Neural cell (in vitro differentiated cells): ENCODE measurements around the gene NKAIN2. TPM values are rescaled to one million over a fixed set of nuclear protein-coding genes. Genes with fewer than 3 reads are reported as not detected.
A peak's percentile ranks its signal among the peaks of the same experiment; 100 is the strongest.

ENCODE experiments used
- H2AFZ ChIP-seq: fragments of 200-600, 300-800 bp; sonication (generic), shearing (Covaris generic); 2 replicates; pipeline ENCODE4 v1.6.0; 2014; ENCODE audit warnings: low read depth, mild to moderate bottlenecking, antibody characterized with exemption, low read length, moderate library complexity
- H3F3A ChIP-seq: fragments of 200-600 bp; shearing (Covaris generic); 2 replicates; pipeline ENCODE4 v1.6.1; 2016; ENCODE audit warnings: mild to moderate bottlenecking, moderate library complexity, mixed read lengths, antibody characterized with exemption, low read length; ENCODE audit not compliant: insufficient read depth, poor library complexity, severe bottlenecking
- H3K27ac ChIP-seq: fragments of 200-600, 300-800 bp; sonication (generic), shearing (Covaris generic); 2 replicates; pipeline ENCODE4 v1.5.1; 2014; ENCODE audit warnings: mild to moderate bottlenecking, low read length, moderate library complexity
- H3K27me3 ChIP-seq: fragments of 300-800, 200-600 bp; sonication (generic), shearing (Covaris generic); 2 replicates; pipeline ENCODE4 v1.6.0; 2014; ENCODE audit warnings: mild to moderate bottlenecking, low read depth, low read length, moderate library complexity; ENCODE audit not compliant: insufficient read depth
- H3K36me3 ChIP-seq: fragments of 300-800, 200-600 bp; sonication (generic), shearing (Covaris generic); 2 replicates; pipeline ENCODE4 v1.5.1; 2014; ENCODE audit warnings: mild to moderate bottlenecking, antibody characterized with exemption, low read length, moderate library complexity; ENCODE audit not compliant: insufficient read depth
- H3K4me2 ChIP-seq: fragments of 300-800, 200-600 bp; sonication (generic), shearing (Covaris generic); 2 replicates; pipeline ENCODE4 v1.6.0; 2014; ENCODE audit warnings: mild to moderate bottlenecking, low read length
- H3K4me3 ChIP-seq: fragments of 300-800, 200-600 bp; sonication (generic), shearing (Covaris generic); 2 replicates; pipeline ENCODE4 v1.5.1; 2014; ENCODE audit warnings: mild to moderate bottlenecking, low read length, moderate library complexity
- H3K79me2 ChIP-seq: fragments of 200-600 bp; shearing (Covaris generic); replicated peaks from 2 replicates; pipeline ENCODE4 v1.6.0; 2014; ENCODE audit warnings: mild to moderate bottlenecking, low read length, moderate library complexity; ENCODE audit not compliant: insufficient read depth
- H3K9ac ChIP-seq: fragments of 300-800, 200-600 bp; sonication (generic), shearing (Covaris generic); 2 replicates; pipeline ENCODE4 v1.6.1; 2016; ENCODE audit warnings: mild to moderate bottlenecking, low read length, mixed read lengths
- H3K9me2 ChIP-seq: fragments of 200-600 bp; shearing (Covaris generic); 2 replicates; pipeline ENCODE4 v1.6.1; 2016; ENCODE audit warnings: mild to moderate bottlenecking, low read length, mixed read lengths; ENCODE audit not compliant: insufficient read depth
- H3K9me3 ChIP-seq: fragments of 200-600, 300-800 bp; sonication (generic), shearing (Covaris generic); 2 replicates; pipeline ENCODE4 v1.6.1; 2016; ENCODE audit warnings: mild to moderate bottlenecking, mixed run types, low read length, moderate library complexity, mixed read lengths
- H4K20me1 ChIP-seq: fragments of 200-600 bp; shearing (Covaris generic); 2 replicates; pipeline ENCODE4 v1.6.1; 2016; ENCODE audit warnings: mild to moderate bottlenecking, mixed run types; ENCODE audit not compliant: insufficient read depth
- EP300 ChIP-seq: fragments of 450-650 bp; conservative IDR thresholded peaks from 2 replicates; pipeline ENCODE4 v1.6.1; 2014; ENCODE audit warnings: antibody characterized with exemption, mild to moderate bottlenecking, moderate library complexity; ENCODE audit not compliant: poor library complexity, severe bottlenecking
- EZH2 ChIP-seq: fragments of 200-600, 300-800 bp; shearing (Covaris generic), sonication (generic); IDR thresholded peaks from 2 replicates; pipeline ENCODE4 v1.6.1; 2014; ENCODE audit warnings: antibody characterized with exemption, low read length, borderline replicate concordance, mild to moderate bottlenecking; ENCODE audit not compliant: insufficient read depth, poor library complexity, severe bottlenecking
- MXI1 ChIP-seq: fragments of 450-650 bp; conservative IDR thresholded peaks from 2 replicates; pipeline ENCODE4 v1.6.1; 2014; ENCODE audit warnings: antibody characterized with exemption, mild to moderate bottlenecking; ENCODE audit not compliant: poor library complexity, severe bottlenecking
- POLR2AphosphoS5 ChIP-seq: IDR thresholded peaks from 2 replicates; pipeline ENCODE4 v1.6.1; 2012
- RAD21 ChIP-seq: fragments of 450-650 bp; conservative IDR thresholded peaks from 2 replicates; pipeline ENCODE4 v1.6.1; 2014; ENCODE audit warnings: antibody characterized with exemption, mild to moderate bottlenecking, moderate library complexity
- SMC3 ChIP-seq: fragments of 450-650 bp; conservative IDR thresholded peaks from 2 replicates; pipeline ENCODE4 v1.6.1; 2014; ENCODE audit warnings: antibody characterized with exemption, mild to moderate bottlenecking, moderate library complexity; ENCODE audit not compliant: poor library complexity
- TAF1 ChIP-seq: IDR thresholded peaks from 2 replicates; pipeline ENCODE4 v1.6.1; 2012; ENCODE audit warnings: low read depth
- polyA plus RNA-seq: library from polyadenylated mRNA; depleted of rRNA; stranded (reverse); fragments of >200 nt; gene quantifications from 2 replicates; pipeline ENCODE4 v1.2.3, GENCODE V29; 2014
- TF ChIP-seq, protein P1 (sequence below): IDR thresholded peaks from 2 replicates; pipeline ENCODE4 v1.6.1; 2012; ENCODE audit warnings: borderline replicate concordance
- TF ChIP-seq, protein P2 (sequence below): fragments of 450-650 bp; IDR thresholded peaks from 2 replicates; pipeline ENCODE4 v1.5.1; 2014; ENCODE audit warnings: antibody characterized with exemption, mild to moderate bottlenecking, moderate library complexity; ENCODE audit not compliant: poor library complexity, severe bottlenecking

Gene NKAIN2
- polyA plus RNA-seq, 1 donor from 2014 or later: 23.2 TPM

DNA sequence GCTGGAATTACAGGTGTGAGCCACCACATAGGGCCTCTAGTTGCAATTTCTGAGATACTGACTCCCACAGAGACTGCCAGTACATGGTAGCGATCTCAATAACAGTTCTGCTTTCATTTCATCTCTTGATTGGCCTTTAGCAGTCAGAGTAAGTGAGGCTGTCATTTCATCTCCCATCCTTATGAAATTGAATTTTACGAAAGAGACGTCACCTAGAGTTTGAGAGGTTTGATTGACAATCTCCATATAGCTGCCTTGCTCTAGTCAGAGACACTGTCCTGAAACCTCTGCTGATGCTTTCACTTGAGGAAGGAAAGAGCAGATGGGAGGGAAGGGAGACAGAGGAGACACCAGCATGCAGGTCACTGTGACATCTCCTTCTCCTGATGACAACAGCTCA is 466.1 kb downstream of the NKAIN2 start:
- no peaks in the 10 kb centered on the region for H3F3A ChIP-seq
- H3K36me3 ChIP-seq: no peaks in the 10 kb centered on the region
- no peaks in the 10 kb centered on the region for H3K27me3 ChIP-seq
- H3K4me3 ChIP-seq: no peak overlapping the region
- H3K4me2 ChIP-seq: no peak overlapping the region
- peaks cover 7% of the 10 kb centered on the region for H3K9me3 ChIP-seq
- TF ChIP-seq RAD21: no peak
- TF ChIP-seq POLR2AphosphoS5: peak; percentile 39
- peak; percentile 93 for TF ChIP-seq EP300
- TF ChIP-seq, protein P1, sequence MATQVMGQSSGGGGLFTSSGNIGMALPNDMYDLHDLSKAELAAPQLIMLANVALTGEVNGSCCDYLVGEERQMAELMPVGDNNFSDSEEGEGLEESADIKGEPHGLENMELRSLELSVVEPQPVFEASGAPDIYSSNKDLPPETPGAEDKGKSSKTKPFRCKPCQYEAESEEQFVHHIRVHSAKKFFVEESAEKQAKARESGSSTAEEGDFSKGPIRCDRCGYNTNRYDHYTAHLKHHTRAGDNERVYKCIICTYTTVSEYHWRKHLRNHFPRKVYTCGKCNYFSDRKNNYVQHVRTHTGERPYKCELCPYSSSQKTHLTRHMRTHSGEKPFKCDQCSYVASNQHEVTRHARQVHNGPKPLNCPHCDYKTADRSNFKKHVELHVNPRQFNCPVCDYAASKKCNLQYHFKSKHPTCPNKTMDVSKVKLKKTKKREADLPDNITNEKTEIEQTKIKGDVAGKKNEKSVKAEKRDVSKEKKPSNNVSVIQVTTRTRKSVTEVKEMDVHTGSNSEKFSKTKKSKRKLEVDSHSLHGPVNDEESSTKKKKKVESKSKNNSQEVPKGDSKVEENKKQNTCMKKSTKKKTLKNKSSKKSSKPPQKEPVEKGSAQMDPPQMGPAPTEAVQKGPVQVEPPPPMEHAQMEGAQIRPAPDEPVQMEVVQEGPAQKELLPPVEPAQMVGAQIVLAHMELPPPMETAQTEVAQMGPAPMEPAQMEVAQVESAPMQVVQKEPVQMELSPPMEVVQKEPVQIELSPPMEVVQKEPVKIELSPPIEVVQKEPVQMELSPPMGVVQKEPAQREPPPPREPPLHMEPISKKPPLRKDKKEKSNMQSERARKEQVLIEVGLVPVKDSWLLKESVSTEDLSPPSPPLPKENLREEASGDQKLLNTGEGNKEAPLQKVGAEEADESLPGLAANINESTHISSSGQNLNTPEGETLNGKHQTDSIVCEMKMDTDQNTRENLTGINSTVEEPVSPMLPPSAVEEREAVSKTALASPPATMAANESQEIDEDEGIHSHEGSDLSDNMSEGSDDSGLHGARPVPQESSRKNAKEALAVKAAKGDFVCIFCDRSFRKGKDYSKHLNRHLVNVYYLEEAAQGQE: peak; percentile 42
- no peaks in the 10 kb centered on the region for H3K79me2 ChIP-seq
- peak overlapping the region; percentile 60 for H3K27ac ChIP-seq
- no peaks in the 10 kb centered on the region for H4K20me1 ChIP-seq
- no peak overlapping the region for H3K9ac ChIP-seq
- no peaks in the 10 kb centered on the region for H3K9me2 ChIP-seq
- H2AFZ ChIP-seq: no peak overlapping the region

DNA sequence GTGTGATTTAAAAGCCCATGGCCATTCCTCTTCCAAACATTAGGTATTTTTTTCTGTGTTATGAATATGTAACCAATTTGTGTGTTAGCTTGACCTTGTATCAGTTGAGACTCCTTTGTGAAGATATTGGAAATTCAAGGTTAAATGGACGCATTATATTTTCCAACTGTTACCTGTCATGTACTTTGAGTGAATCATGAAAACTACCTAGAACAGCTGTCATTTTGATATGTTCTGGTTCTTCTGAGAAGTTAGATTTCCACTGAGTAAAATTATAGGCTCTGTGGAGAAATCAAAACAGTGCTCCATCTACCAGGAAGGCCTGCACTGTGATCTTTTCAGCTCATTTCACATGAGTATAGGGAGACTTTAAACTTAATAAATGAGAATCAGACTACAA is 470.0 kb downstream of the NKAIN2 start:
- Histone ChIP-seq H3K4me2 (no peak overlapping the region), H3K4me3 (no peak overlapping the region), H3K79me2 (no peaks in the 10 kb centered on the region), H3K9me2 (no peaks in the 10 kb centered on the region), H3K36me3 (no peaks in the 10 kb centered on the region), H2AFZ (no peak overlapping the region), H3K9me3 (peaks cover 7% of the 10 kb centered on the region), H4K20me1 (no peaks in the 10 kb centered on the region), H3F3A (no peaks in the 10 kb centered on the region), H3K27ac (peak overlapping the region; percentile 7), H3K9ac (no peak overlapping the region), H3K27me3 (no peaks in the 10 kb centered on the region)
- TF ChIP-seq, protein P2, sequence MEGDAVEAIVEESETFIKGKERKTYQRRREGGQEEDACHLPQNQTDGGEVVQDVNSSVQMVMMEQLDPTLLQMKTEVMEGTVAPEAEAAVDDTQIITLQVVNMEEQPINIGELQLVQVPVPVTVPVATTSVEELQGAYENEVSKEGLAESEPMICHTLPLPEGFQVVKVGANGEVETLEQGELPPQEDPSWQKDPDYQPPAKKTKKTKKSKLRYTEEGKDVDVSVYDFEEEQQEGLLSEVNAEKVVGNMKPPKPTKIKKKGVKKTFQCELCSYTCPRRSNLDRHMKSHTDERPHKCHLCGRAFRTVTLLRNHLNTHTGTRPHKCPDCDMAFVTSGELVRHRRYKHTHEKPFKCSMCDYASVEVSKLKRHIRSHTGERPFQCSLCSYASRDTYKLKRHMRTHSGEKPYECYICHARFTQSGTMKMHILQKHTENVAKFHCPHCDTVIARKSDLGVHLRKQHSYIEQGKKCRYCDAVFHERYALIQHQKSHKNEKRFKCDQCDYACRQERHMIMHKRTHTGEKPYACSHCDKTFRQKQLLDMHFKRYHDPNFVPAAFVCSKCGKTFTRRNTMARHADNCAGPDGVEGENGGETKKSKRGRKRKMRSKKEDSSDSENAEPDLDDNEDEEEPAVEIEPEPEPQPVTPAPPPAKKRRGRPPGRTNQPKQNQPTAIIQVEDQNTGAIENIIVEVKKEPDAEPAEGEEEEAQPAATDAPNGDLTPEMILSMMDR: no peak
- no peak for TF ChIP-seq EZH2
- TF ChIP-seq POLR2AphosphoS5: peak; percentile 72
- TF ChIP-seq RAD21: no peak
- TF ChIP-seq MXI1: no peak
- TF ChIP-seq, protein P1: peak; percentile 12
- TF ChIP-seq SMC3: no peak
- no peak for TF ChIP-seq TAF1
- peak; percentile 80 for TF ChIP-seq EP300
